Bronchial epithelial cell (primary cell): ENCODE data around the gene AMOTL1. TPM values are rescaled to one million over a fixed set of nuclear protein-coding genes. Genes with fewer than 3 reads are reported as not detected.

Experiments used
- DNase-seq: peaks from one replicate; pipeline ENCODE4 v3.0.0-alpha.2; 2010; ENCODE audit warnings: low read depth
- FAIRE-seq: peaks from 2 replicates; lab custom pipeline; 2011; peaks lifted over from hg19 to GRCh38; lab: Jason Lieb, UNC
- H3K27me3 ChIP-seq: 2 replicates; pipeline ENCODE4 v1.5.1; 2011; ENCODE audit warnings: low read length; ENCODE audit not compliant: control insufficient read depth, insufficient read depth
- H3K36me3 ChIP-seq: 2 replicates; pipeline ENCODE4 v1.5.1; 2011; ENCODE audit warnings: low read length; ENCODE audit not compliant: control insufficient read depth, insufficient read depth
- H3K4me3 ChIP-seq: 2 replicates; pipeline ENCODE4 v1.5.1; 2011; ENCODE audit warnings: mild to moderate bottlenecking, low read depth, low read length, control low read depth
- total RNA-seq: library from RNA; depleted of rRNA; stranded (reverse); fragments of >200 nt; gene quantifications from 2 replicates; pipeline ENCODE4 v1.2.1, GENCODE V29; 2014
- TF ChIP-seq, protein P1 (sequence below): IDR thresholded peaks from 2 replicates; pipeline ENCODE4 v1.5.1; 2011; ENCODE audit warnings: mild to moderate bottlenecking, moderate library complexity, low read length, control low read depth, inconsistent platforms; ENCODE audit not compliant: insufficient read depth, severe bottlenecking

The AMOTL1 gene
- total RNA-seq, 1 donor from 2014 or later, result 64.8 TPM

DNA sequence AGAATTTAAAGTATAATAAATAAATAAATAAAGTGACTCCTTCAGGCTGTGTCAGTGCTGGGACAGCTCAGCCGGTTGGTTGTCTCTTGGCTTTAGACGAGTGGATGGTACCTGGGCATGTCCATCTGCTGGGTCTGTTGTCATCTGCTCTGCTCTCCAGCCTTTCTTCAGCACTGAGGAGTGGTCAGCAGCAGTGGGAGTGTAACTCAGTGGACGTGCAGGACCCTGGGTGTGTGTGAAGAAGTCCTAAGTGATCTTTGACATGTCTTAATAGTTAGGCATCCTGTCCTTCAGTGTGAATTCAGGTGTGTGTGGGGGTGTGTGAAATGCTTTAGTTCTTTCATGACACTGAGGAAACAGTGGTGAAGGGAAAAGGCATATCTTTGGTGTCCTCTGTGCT lies 24.3 kb downstream of the AMOTL1 start:
- TF ChIP-seq, protein P1, sequence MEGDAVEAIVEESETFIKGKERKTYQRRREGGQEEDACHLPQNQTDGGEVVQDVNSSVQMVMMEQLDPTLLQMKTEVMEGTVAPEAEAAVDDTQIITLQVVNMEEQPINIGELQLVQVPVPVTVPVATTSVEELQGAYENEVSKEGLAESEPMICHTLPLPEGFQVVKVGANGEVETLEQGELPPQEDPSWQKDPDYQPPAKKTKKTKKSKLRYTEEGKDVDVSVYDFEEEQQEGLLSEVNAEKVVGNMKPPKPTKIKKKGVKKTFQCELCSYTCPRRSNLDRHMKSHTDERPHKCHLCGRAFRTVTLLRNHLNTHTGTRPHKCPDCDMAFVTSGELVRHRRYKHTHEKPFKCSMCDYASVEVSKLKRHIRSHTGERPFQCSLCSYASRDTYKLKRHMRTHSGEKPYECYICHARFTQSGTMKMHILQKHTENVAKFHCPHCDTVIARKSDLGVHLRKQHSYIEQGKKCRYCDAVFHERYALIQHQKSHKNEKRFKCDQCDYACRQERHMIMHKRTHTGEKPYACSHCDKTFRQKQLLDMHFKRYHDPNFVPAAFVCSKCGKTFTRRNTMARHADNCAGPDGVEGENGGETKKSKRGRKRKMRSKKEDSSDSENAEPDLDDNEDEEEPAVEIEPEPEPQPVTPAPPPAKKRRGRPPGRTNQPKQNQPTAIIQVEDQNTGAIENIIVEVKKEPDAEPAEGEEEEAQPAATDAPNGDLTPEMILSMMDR, result no peak

DNA sequence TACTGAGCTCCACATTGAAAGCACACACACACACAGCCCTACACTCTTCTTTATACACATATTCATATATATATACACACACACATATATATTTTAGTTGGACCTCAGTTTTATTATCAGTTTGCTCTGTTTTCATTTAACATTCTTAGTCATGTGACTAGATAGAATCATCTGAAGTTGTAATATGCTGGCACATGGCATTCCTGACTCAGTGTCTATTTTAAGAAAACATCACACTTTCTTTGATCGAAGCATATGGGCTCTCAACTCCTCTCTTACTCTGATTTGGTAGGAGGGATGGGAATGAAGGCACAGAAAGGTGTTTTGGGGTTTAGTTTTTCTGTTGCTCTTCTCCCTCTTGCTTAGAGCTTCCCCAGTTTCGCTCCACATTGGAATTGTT lies 24.8 kb downstream of the AMOTL1 start:
- TF ChIP-seq, protein P1, result no peak
- no peak for FAIRE-seq
- H3K36me3 ChIP-seq, result peaks cover 11% of the 10 kb centered on the region

More for the DNA sequence above, 24.3 kb downstream of the AMOTL1 start:
- DNase-seq (no peak), FAIRE-seq (no peak)
- no peaks in the 10 kb centered on the region for H3K27me3 ChIP-seq
- peaks cover 11% of the 10 kb centered on the region for H3K36me3 ChIP-seq
- no peak overlapping the region for H3K4me3 ChIP-seq

DNA sequence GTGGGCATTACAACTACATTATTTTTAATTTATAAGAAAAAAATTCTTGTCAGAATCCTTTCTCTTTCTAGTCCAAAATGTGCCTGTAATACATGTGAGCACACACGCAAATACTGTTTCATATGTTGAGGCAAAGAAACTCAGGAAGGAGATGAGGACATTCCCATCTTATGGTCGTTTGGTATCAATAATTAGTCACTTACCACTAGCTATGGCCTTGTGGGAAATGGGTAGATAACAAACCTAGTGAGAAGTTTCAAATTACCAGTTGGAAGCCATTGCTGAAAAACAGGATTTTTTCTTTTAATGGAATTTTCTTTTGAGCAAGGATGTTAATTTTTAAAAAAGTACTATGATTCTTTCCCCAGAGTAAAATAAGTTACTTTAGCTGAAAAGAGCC lies 25.7 kb downstream of the AMOTL1 start:
- Histone ChIP-seq H3K27me3 (no peaks in the 10 kb centered on the region), H3K4me3 (no peak overlapping the region), H3K36me3 (peaks cover 12% of the 10 kb centered on the region)
- DNase-seq, result peak; percentile 55
- TF ChIP-seq, protein P1, result no peak
- FAIRE-seq, result no peak

More for the DNA sequence above, 24.8 kb downstream of the AMOTL1 start:
- H3K27me3 ChIP-seq, result no peaks in the 10 kb centered on the region
- no peak overlapping the region for H3K4me3 ChIP-seq
- DNase-seq, result no peak

DNA sequence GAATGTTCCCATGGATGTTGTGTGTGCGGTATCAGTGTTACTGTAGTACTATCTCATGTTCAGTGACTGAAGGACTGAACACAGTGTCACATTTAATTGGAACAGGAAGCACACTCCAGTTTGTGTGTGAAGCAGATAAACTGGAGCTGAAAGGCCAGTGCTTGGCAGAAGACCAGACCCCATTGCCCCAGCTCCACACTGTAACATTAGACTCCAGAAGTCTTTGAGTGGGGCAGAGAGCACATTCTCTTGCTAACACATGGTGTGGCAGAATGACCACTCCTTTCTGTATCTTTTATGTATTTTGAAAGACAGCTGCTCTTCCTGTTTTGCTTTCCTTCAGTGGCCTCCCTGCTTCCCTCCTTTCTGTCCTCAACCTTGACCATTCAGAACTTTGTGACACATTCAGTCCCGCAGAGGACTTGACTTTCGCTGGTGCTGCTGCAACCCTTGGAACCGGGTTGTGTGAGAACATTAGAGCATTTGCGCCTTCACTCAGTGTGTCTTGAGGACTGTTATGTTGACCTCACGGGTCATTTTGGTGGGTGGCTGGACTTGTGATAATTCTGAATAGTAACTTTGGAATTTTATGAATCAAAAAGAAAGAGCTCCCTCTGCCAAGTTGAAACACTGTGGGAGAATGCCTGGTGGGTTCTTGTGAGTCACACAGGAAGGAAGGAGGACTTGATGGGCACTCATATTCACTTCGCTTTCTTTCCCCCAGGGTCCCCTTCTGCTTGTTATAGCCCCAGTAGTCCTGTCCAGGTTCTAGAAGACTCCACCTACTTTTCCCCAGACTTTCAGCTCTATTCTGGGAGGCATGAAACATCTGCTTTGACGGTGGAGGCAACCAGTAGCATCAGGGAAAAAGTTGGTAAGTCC lies 26.4 kb downstream of the AMOTL1 start:
- H3K27me3 ChIP-seq, result no peaks in the 10 kb centered on the region
- FAIRE-seq, result no peak
- TF ChIP-seq, protein P1, result no peak
- no peak overlapping the region for H3K4me3 ChIP-seq
- H3K36me3 ChIP-seq, result peaks cover 14% of the 10 kb centered on the region
- peak; percentile 78 for DNase-seq

DNA sequence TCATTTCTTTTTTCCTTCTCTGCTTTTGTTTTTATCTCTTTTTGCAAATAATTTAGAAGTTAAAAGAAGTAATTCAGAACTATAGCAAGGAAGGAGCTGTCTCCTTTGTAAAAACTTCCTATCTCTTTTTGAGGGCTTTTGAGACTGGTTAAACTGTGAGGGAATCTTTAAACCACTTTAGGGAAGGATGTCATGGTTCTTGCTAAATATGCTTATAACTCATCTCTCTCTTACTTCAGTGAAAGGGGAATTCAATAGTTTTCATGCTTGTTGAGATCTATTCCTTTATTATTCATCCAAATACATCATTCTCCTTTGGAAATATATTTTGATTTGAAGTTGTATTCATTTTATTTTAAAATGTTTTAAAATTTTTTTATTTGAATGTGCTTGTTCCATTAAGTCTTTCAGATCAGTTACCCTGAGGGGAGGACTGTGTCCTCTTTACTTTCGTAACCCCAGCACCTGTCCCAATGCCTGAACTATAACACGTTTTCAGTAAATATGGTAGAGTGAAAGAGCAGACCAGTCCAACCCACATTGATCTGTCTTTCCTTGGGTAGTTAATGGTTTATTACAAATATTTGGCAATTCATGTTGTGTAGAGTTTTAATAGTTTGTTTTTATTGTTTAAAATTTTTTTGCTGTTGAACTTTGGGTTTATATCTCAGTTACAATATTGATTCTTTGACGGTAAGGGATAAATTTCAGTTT lies 27.5 kb downstream of the AMOTL1 start:
- Histone ChIP-seq H3K27me3 (no peaks in the 10 kb centered on the region), H3K36me3 (peaks cover 20% of the 10 kb centered on the region), H3K4me3 (no peak overlapping the region)
- DNase-seq (no peak), FAIRE-seq (no peak)
- TF ChIP-seq, protein P1, result no peak
